K562 (cell line): ENCODE results near the gene ZNF655. TPM values are rescaled to one million over a fixed set of nuclear protein-coding genes. Genes with fewer than 3 reads are reported as not detected.
A peak's percentile ranks its signal among the peaks of the same experiment; 100 is the strongest.

Source experiments
- ATAC-seq: fragments of 200-7000 bp; cut with Tn5 transposase; 3 replicates; pipeline ENCODE4 v1.9.1; 2020; ENCODE audit warnings: moderate library complexity
- BruUV-seq: library from RNA; stranded (reverse); fragments of 400-500 nt; replicated peaks from 2 replicates; lab custom pipeline; 2021; lab: Mats Ljungman, UMichigan
- CTCF ChIA-PET: fragments of 300-600 bp; formaldehyde crosslinking; extraction: SDS; loops from one replicate; lab custom pipeline; 2021; ENCODE audit warnings: low intra/inter-chr PET ratio; lab: Yijun Ruan, JAX
- POLR2A ChIA-PET: fragments of 300-600, 350-650 bp; sonication (Branson Sonifier 250); formaldehyde crosslinking; extraction: SDS; loops from one replicate; lab custom pipeline; 2021; ENCODE audit warnings: antibody characterized with exemption, inconsistent platforms; lab: Yijun Ruan, JAX
- DNase-seq, 4 experiments: peaks; one replicate each; pipeline versions ENCODE4 v3.0.0 to v3.0.0-alpha.2; 2011 to 2018; ENCODE audit warnings: low spot score in 3 of 4, mixed read lengths in 3 of 4; ENCODE audit errors: extremely low read depth in 1 of 4
- FAIRE-seq: peaks from 2 replicates; lab custom pipeline; 2011; peaks lifted over from hg19 to GRCh38; lab: Jason Lieb, UNC
- H2AFZ ChIP-seq: 2 replicates; pipeline ENCODE4 v1.6.0; 2011; ENCODE audit warnings: low read depth, low read length, control low read depth, inconsistent platforms
- H3K27ac ChIP-seq: fragments of 200-600 bp; 3 replicates; pipeline ENCODE4 v1.8.0; 2011; ENCODE audit warnings: low read depth, mild to moderate bottlenecking, control low read depth, inconsistent platforms, low read length, moderate library complexity, mixed read lengths; ENCODE audit errors: extremely low read depth
- H3K27me3 ChIP-seq, 2 experiments: fragments of 300-600 bp in 1 of 2; 2 replicates in 1 of 2; 3 replicates in 1 of 2; pipeline versions ENCODE4 v1.6.0 to v1.8.0; 2011; ENCODE audit warnings: inconsistent platforms in 2 of 2, low read length in 2 of 2, mild to moderate bottlenecking in 1 of 2, mixed read lengths in 1 of 2, moderate library complexity in 1 of 2; ENCODE audit not compliant: control insufficient read depth in 2 of 2, insufficient read depth in 2 of 2
- H3K36me3 ChIP-seq: fragments of 300-600 bp; 3 replicates; pipeline ENCODE4 v1.8.0; 2011; ENCODE audit warnings: mild to moderate bottlenecking, low read length, inconsistent platforms; ENCODE audit not compliant: control insufficient read depth, insufficient read depth
- H3K4me1 ChIP-seq, 2 experiments: fragments of 200-600 bp in 1 of 2; replicated peaks in 1 of 2; 2 replicates in 1 of 2; 3 replicates in 1 of 2; pipeline versions ENCODE4 v1.5.1 to v1.8.0; 2011; ENCODE audit warnings: inconsistent platforms in 2 of 2, low read length in 2 of 2, mild to moderate bottlenecking in 1 of 2, mixed read lengths in 1 of 2, moderate library complexity in 1 of 2; ENCODE audit not compliant: control insufficient read depth in 2 of 2, insufficient read depth in 2 of 2
- H3K4me2 ChIP-seq: 2 replicates; pipeline ENCODE4 v1.6.1; 2011; ENCODE audit warnings: low read length, control low read depth, inconsistent platforms, mixed read lengths; ENCODE audit not compliant: insufficient read depth
- H3K4me3 ChIP-seq: fragments of 200-600 bp; sonication (generic), shearing (Covaris generic); 2 replicates; pipeline ENCODE4 v1.5.1; 2016; ENCODE audit warnings: control low read depth, inconsistent platforms
- H3K79me2 ChIP-seq: fragments of 200-600 bp; 3 replicates; pipeline ENCODE4 v1.8.0; 2011; ENCODE audit warnings: low read length, inconsistent platforms; ENCODE audit not compliant: control insufficient read depth, insufficient read depth
- H3K9ac ChIP-seq, 2 experiments: 2 replicates each; pipeline versions ENCODE4 v1.6.0 to v1.6.1; 2011; ENCODE audit warnings: low read depth in 2 of 2, low read length in 2 of 2, control low read depth in 1 of 2, inconsistent platforms in 1 of 2, mild to moderate bottlenecking in 1 of 2, mixed read lengths in 1 of 2; ENCODE audit not compliant: insufficient read depth in 1 of 2
- H3K9me1 ChIP-seq: one replicate; pipeline ENCODE4 v1.6.0; 2011; ENCODE audit warnings: inconsistent platforms, mild to moderate bottlenecking, low read length, moderate library complexity; ENCODE audit not compliant: control insufficient read depth, insufficient read depth
- H3K9me3 ChIP-seq: replicated peaks from 2 replicates; pipeline ENCODE4 v1.5.1; 2011; ENCODE audit warnings: low read depth, low read length, inconsistent platforms; ENCODE audit not compliant: control insufficient read depth, insufficient read depth
- H4K20me1 ChIP-seq: replicated peaks from 2 replicates; pipeline ENCODE4 v1.6.1; 2011; ENCODE audit warnings: low read length, inconsistent platforms, mixed read lengths; ENCODE audit not compliant: control insufficient read depth, insufficient read depth
- E2F8 ChIP-seq: fragments of 450-650 bp; IDR thresholded peaks from 2 replicates; pipeline ENCODE4 v1.7.1; 2018; ENCODE audit warnings: mild to moderate bottlenecking, low read depth; ENCODE audit not compliant: partially characterized antibody
- KDM4B ChIP-seq, 2 experiments: fragments of 450-650 bp in 1 of 2; sonication (generic) in 1 of 2; IDR thresholded peaks; 2 replicates each; pipeline ENCODE4 v1.6.1; 2016 to 2017; ENCODE audit warnings: borderline replicate concordance in 2 of 2, antibody characterized with exemption in 1 of 2, low read depth in 1 of 2, mild to moderate bottlenecking in 1 of 2
- L3MBTL2 ChIP-seq: fragments of 450-650 bp; IDR thresholded peaks from 2 replicates; pipeline ENCODE4 v1.6.1; 2016; ENCODE audit warnings: mild to moderate bottlenecking, moderate library complexity
- MAFF ChIP-seq: IDR thresholded peaks from 2 replicates; pipeline ENCODE4 v1.6.1; 2012; ENCODE audit warnings: low read length, improper control_type of control experiment
- MBD2 ChIP-seq: sonication (generic); IDR thresholded peaks from 2 replicates; pipeline ENCODE4 v1.6.1; 2016; ENCODE audit warnings: low read depth, borderline replicate concordance
- PHF8 ChIP-seq: fragments of 200-600 bp; sonication (generic); IDR thresholded peaks from 2 replicates; pipeline ENCODE4 v1.6.1; 2012; ENCODE audit warnings: mixed run types, mild to moderate bottlenecking, inconsistent platforms, low read length, moderate library complexity, borderline replicate concordance
- RBFOX2 ChIP-seq: fragments of 200-400 bp; formaldehyde crosslinking; IDR thresholded peaks from 2 replicates; pipeline ENCODE4 v1.6.1; 2017; ENCODE audit warnings: low read depth, mild to moderate bottlenecking, low read length, moderate library complexity
- SAP30 ChIP-seq: fragments of 200-600 bp; sonication (generic); IDR thresholded peaks from 2 replicates; pipeline ENCODE4 v1.6.1; 2012; ENCODE audit warnings: borderline replicate concordance, low read depth, mild to moderate bottlenecking, moderate library complexity, low read length, control low read depth, inconsistent platforms; ENCODE audit not compliant: insufficient read depth, poor library complexity, severe bottlenecking
- SIN3B ChIP-seq: fragments of 450-650 bp; IDR thresholded peaks from 2 replicates; pipeline ENCODE4 v1.6.1; 2017; ENCODE audit warnings: low read depth, mild to moderate bottlenecking, moderate library complexity
- SRSF3 ChIP-seq: fragments of 200-400 bp; formaldehyde crosslinking; IDR thresholded peaks from 2 replicates; pipeline ENCODE4 v1.6.1; 2016; ENCODE audit warnings: mild to moderate bottlenecking, low read length, moderate library complexity; ENCODE audit not compliant: insufficient read depth
- TAF7 ChIP-seq: fragments of 450-650 bp; IDR thresholded peaks from 2 replicates; pipeline ENCODE4 v1.6.1; 2016; ENCODE audit warnings: missing genetic modification characterization, missing compliant biosample characterization
- TOE1 ChIP-seq, 2 experiments: fragments of 450-650 bp in 1 of 2; sonication (generic) in 1 of 2; formaldehyde crosslinking in 1 of 2; IDR thresholded peaks; 2 replicates each; pipeline versions ENCODE4 v1.7.1 to v1.8.0; 2016 to 2022; ENCODE audit warnings: borderline replicate concordance in 2 of 2, mild to moderate bottlenecking in 2 of 2, antibody characterized with exemption in 1 of 2, inconsistent platforms in 1 of 2, low read depth in 1 of 2, missing genetic modification reagents in 1 of 2, moderate library complexity in 1 of 2
- UBTF ChIP-seq, 2 experiments: IDR thresholded peaks; 2 replicates each; pipeline ENCODE4 v1.6.1; 2012; ENCODE audit warnings: improper control_type of control experiment in 2 of 2, low read depth in 2 of 2, low read length in 2 of 2, borderline replicate concordance in 1 of 2
- ZNF140 ChIP-seq: fragments of 250-450 bp; sonication (Bioruptor Pico); IDR thresholded peaks from 2 replicates; pipeline ENCODE4 v1.8.0; 2021; ENCODE audit warnings: moderate library complexity, mild to moderate bottlenecking, inconsistent platforms
- WGBS: fragments of 100-300 bp; shearing (Covaris generic); methylation state at CpG from one replicate; pipeline ENCODE4 v1.1.6; 2016; ENCODE audit warnings: low coverage, mixed read lengths; ENCODE audit not compliant: insufficient coverage; ENCODE audit errors: missing lambda C conversion rate; 5-methylcytosine and 5-hydroxymethylcytosine counted together
- in situ Hi-C: fragments of 300-500 bp; cut with MboI; formaldehyde crosslinking; loops from 4 replicates; pipeline ENCODE4 v1.15.0; 2018; ENCODE audit warnings: inconsistent platforms, mixed read lengths
- intact Hi-C: fragments of 100-400 bp; cut with micrococcal nuclease; formaldehyde crosslinking; loops from 2 replicates; pipeline ENCODE4 v1.14.2; 2022
- polyA plus RNA-seq, 8 experiments: library from polyadenylated mRNA; depleted of rRNA in 4 of 8; stranded (reverse) in 5 of 8; unstranded in 3 of 8; fragments of >200 nt; fragmentation: Nextera tagmentation in 2 of 8; fragmentation: Illumina TruSeq in 1 of 8; extraction: Ambion mirVana in 2 of 8; extraction: Trizol in 1 of 8; gene quantifications; 2 replicates each; pipeline versions ENCODE4 v1.2.1 to v1.2.3, GENCODE V29; 2011 to 2014; ENCODE audit warnings: inconsistent platforms in 1 of 8, missing spikeins in 1 of 8
- total RNA-seq, 7 experiments: library from RNA; depleted of rRNA in 6 of 7; stranded (reverse); fragments of >200 nt in 6 of 7; fragmentation: Illumina TruSeq in 2 of 7; extraction: Trizol in 2 of 7; gene quantifications; 2 replicates each; pipeline versions ENCODE4 v1.2.1 to v1.2.3, GENCODE V29; 2011 to 2021; ENCODE audit warnings: low replicate concordance in 1 of 7

Gene ZNF655
- total and polyA plus RNA-seq, 9 of the 15 experiments (the other 6 are each of a cell fraction or from before 2014, with no cell fraction given) = 25.7 to 130 (median 95.2) TPM

GRCh38 chr7:99551767-99552463 lies 6.5 kb upstream of the ZNF655 start, which contains the start of gene FAM200A:
FAM200A (minus strand) TSS chr7:99552114; CDS start chr7:99548407, 3,707 bp downstream.
- DNase-seq = peak; percentile 92 to 98 (median 96)
- Histone ChIP-seq H2AFZ (peak within 1 kb of the TSS; percentile 90), H3K27ac (peak within 1 kb of the TSS; percentile 76), H3K79me2 (peaks cover 21% of the 10 kb centered on the region), H3K4me1 (peaks cover 7% of the 10 kb centered on the region in 2 experiments; a peak in 4 of 5 replicates), H3K9ac (peak within 1 kb of the TSS; percentile 93 to 94), H3K36me3 (peaks cover 40% of the 10 kb centered on the region), H3K9me1 (no peaks in the 10 kb centered on the region), H3K4me3 (peak within 1 kb of the TSS; percentile 79), H3K27me3 (no peaks in the 10 kb centered on the region), H4K20me1 (no peaks in the 10 kb centered on the region), H3K9me3 (no peaks in the 10 kb centered on the region; the same call in 1 of the 2 replicates), H3K4me2 (peak within 1 kb of the TSS; percentile 95)
- ChIA-PET POLR2A (interaction anchor here (1.0 to 1.2 kb wide), 4 partner anchors 16 to 52 kb away, joined by 3 to 6 read pairs (median 4); partner anchors contain the start of gene ZNF394), CTCF (interaction anchor here (0.9 kb wide), 1 partner anchor 52 kb away, joined by 3 read pairs; the partner anchor contains the start of gene ZNF394)
- WGBS = 3% methylated on average over 37 of the region's 37 CpGs
- peak; percentile 99 for ATAC-seq
- in situ Hi-C loops (no loop called here), intact Hi-C loops (loop anchor here (5.0 to 10.0 kb wide), 2 partner anchors 45 to 77 kb away; partner anchors contain the start of gene ZNF789)
- peak; percentile 99 for FAIRE-seq
- no TSS peak for BruUV-seq
- peak; percentile 84 for TF ChIP-seq MBD2
- TF ChIP-seq MAFF = no peak
- peak; percentile 97; the same call in 1 of the 2 replicates for TF ChIP-seq PHF8
- no peak for TF ChIP-seq SRSF3
- TF ChIP-seq RBFOX2 = peak; percentile 80
- TF ChIP-seq L3MBTL2 = peak; percentile 67
- no peak for TF ChIP-seq ZNF140
- TF ChIP-seq KDM4B (IDR thresholded peaks at IDR 0.05; ENCODE audit: borderline replicate concordance in 2 of 2, low read depth in 1 of 2) = peak in 1 of 2 experiments; percentile 95; a peak in 2 of 4 replicates
- TF ChIP-seq SIN3B = peak; percentile 90; the same call in 1 of the 2 replicates
- TF ChIP-seq UBTF (IDR thresholded peaks at IDR 0.05; ENCODE audit: borderline replicate concordance in 1 of 2, low read depth in 2 of 2, low read length in 2 of 2) = 0 out of 4 replicates have a peak, but pooled peaks of 1 of the 2 experiments have one; percentile 39
- TF ChIP-seq TAF7 (tag) = peak; percentile 43; the same call in 1 of the 2 replicates
- 0 out of 2 replicates have a peak, but pooled peaks have one; percentile 39 for TF ChIP-seq TOE1 (IDR thresholded peaks at IDR 0.05; ENCODE audit: borderline replicate concordance)
- no peak for TF ChIP-seq TOE1 (CRISPR knock-in tag; IDR thresholded peaks at IDR 0.05; ENCODE audit: borderline replicate concordance, low read depth)
- TF ChIP-seq SAP30 = peak; percentile 75
- peak; percentile 93 for TF ChIP-seq E2F8
